Measurements from ENCODE around the gene GAPDHS.
A peak's percentile ranks its signal among the peaks of the same experiment; 100 is the strongest.

GAPDHS gene

GRCh38 chr19:35551091-35551810 is 18.0 kb downstream of the GAPDHS start:
- in situ Hi-C loops (cut with HindIII; ENCODE audit: low pct_ligation_motif_present, low pct_unique_long_range_greater_than_20kb, low sequenced_read_pairs) = no loop called here
- no peak for DNase-seq

- no peak for DNase-seq
- in situ Hi-C loops (cut with HindIII; ENCODE audit: low pct_ligation_motif_present, low pct_unique_long_range_greater_than_20kb, low sequenced_read_pairs) = no loop called here
These were observed 19.5 kb downstream of the GAPDHS start for GRCh38 chr19:35552534-35553384.

GRCh38 chr19:35553385-35554000 is 20.2 kb downstream of the GAPDHS start:
- DNase-seq = no peak
- in situ Hi-C loops (cut with HindIII; ENCODE audit: low pct_ligation_motif_present, low pct_unique_long_range_greater_than_20kb, low sequenced_read_pairs) = no loop called here

DNA sequence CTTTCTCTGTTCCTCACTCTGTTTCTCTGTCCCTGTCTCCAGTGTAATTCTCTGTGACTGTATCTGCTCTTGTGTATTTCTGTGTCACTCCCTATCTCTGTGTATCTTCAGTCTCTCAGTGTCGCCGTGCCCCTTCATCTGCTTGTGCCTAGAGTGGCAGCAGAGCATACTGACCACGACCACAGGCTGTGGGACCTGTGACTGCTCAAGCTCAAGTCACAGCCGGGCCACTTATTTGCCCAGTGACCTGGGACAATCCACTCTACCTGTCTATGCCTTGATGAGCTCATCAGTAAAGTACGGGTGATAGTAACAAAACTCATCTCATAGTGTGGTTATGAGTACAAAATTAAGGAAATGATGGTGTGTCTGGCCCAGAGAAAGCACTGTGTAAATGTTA is 20.8 kb downstream of the GAPDHS start:
- no peak for DNase-seq
- in situ Hi-C loops (cut with HindIII; ENCODE audit: low pct_ligation_motif_present, low pct_unique_long_range_greater_than_20kb, low sequenced_read_pairs) = no loop called here

- in situ Hi-C loops (cut with HindIII; ENCODE audit: low pct_ligation_motif_present, low pct_unique_long_range_greater_than_20kb, low sequenced_read_pairs) = no loop called here
- DNase-seq = peak; percentile 31
These were observed 22.2 kb downstream of the GAPDHS start for GRCh38 chr19:35555301-35556005.

DNA sequence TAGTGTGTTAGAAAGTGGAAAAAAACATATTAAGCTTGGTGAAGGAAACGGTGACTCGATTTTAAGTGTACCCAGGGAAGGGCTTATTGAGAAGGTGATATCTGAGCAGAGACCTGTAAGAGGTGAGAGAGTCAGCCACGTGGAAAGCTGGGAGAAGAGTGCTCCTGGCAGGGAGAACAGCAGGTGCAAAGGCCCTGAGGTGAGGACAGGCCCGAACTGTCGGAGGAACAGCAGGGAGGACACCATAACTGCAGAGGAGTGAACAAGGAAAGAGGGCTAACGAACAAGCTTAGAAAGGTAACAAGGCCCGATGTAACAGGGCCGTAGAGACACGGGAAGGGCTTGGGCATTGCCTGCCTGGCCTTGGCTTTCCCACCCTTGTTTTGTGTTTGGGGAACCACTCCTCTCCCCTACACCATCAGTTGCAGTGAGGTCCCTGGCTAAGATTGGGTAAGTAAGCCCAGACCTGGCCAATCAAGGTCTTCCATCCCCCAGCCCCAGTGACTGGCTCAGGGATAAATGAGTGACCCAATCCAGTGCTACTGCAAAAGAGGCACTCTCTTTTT is 22.9 kb downstream of the GAPDHS start:
- DNase-seq = no peak

DNA sequence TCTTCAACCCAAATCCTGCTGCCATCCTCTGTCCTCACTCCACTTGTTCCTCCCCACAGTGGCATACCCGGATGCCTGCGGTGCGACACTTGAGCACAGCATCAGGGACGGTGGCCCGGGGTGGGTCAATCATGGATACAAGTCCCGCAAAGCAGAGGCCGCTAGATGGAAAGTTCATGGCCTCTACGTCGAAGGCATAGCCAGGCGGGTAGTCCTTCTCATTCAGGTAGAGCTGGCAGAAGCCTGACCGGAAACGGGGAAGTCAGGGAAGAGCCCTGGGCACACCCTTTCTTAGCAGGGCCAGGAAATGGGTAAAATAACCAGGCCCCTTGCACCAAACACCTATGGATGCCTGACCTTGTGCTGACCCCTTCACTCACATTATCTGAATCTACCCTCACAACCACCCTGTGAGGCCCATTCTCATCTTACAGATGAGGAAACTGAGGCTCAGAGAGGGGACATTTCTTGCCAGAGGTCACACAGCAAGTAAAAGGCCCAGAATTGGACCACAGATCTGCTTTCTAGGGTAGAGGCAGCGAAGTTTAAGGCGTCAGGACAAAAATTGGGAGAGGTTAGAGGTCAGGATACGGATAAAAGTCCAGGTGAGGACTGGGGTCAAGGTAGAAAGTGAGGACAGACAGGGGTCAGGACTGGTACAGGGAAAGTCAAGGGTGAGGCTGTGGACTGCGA is 23.7 kb downstream of the GAPDHS start:
- in situ Hi-C loops (cut with HindIII; ENCODE audit: low pct_ligation_motif_present, low pct_unique_long_range_greater_than_20kb, low sequenced_read_pairs) = no loop called here
- DNase-seq = no peak

More for the DNA sequence above, 22.9 kb downstream of the GAPDHS start:
- in situ Hi-C loops (cut with HindIII; ENCODE audit: low pct_ligation_motif_present, low pct_unique_long_range_greater_than_20kb, low sequenced_read_pairs) = no loop called here

- DNase-seq = no peak
- in situ Hi-C loops (cut with HindIII; ENCODE audit: low pct_ligation_motif_present, low pct_unique_long_range_greater_than_20kb, low sequenced_read_pairs) = no loop called here
These were observed 24.5 kb downstream of the GAPDHS start for GRCh38 chr19:35557539-35558399.

DNA sequence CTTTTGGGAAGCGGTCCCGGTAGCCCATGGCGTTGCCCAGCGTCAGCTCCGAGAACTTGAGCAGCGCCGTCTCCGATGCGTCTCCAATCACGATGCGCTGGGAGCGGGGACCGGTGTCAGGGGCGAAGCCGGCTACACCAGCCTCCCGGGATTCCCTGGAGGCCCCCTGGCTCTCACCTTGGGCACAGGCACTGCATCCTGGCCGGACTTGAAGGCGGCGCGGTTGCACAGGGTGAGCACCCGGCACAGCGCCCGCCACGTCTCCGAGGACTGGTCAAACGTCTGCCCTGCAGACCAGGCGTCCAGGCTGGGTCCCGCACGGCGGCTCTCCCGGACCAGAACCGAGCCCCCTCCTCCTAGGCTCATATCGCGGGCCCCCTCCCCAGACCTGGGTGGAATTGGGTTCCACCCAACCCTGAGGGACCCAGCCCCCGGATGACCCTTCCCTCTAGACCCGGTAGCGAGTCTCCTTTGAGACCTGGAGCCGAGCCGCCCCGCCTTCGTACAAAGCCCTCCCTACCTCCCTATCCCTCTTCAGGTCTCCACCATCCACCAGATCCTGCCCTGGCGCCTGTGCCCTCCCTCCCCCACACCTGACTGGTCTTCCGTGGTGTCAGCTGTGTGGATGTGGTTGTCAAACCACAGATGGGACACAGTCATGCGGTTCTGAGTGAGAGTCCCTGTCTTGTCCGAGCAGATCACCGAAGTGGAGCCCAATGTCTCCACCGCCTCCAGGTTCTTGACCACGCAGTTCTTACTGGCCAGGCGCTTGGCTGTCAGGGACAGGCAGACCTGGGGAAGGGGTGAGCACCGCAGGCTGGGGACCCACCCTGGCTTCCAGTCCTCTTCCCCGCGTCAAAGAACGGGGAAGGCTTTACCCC is 25.4 kb downstream of the GAPDHS start:
- in situ Hi-C loops (cut with HindIII; ENCODE audit: low pct_ligation_motif_present, low pct_unique_long_range_greater_than_20kb, low sequenced_read_pairs) = no loop called here
- DNase-seq = no peak

DNA sequence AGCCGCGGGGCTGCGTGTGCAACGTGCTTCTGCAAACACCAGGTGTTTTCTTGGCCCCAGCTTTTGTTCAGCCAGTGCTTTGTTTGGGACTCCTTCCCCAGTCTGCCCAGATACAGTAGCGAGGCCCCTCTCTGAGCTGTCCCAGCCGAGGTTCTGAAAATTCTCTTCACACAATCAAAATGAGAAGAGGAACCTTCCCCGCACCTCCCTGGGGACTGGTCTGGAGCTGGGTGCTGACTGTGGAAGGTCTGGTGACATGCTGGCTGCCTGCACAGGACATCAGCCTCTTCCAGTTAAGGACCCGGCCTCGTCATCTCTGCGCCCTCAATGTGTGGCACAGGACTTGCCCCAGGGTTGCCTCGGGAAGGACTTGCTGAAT is 26.0 kb downstream of the GAPDHS start:
- no peak for DNase-seq
- in situ Hi-C loops (cut with HindIII; ENCODE audit: low pct_ligation_motif_present, low pct_unique_long_range_greater_than_20kb, low sequenced_read_pairs) = no loop called here

GRCh38 chr19:35559781-35560180 is 26.5 kb downstream of the GAPDHS start:
- DNase-seq = no peak
- in situ Hi-C loops (cut with HindIII; ENCODE audit: low pct_ligation_motif_present, low pct_unique_long_range_greater_than_20kb, low sequenced_read_pairs) = no loop called here

GRCh38 chr19:35560271-35560670 is 27.0 kb downstream of the GAPDHS start:
- in situ Hi-C loops (cut with HindIII; ENCODE audit: low pct_ligation_motif_present, low pct_unique_long_range_greater_than_20kb, low sequenced_read_pairs) = no loop called here
- DNase-seq = no peak

DNA sequence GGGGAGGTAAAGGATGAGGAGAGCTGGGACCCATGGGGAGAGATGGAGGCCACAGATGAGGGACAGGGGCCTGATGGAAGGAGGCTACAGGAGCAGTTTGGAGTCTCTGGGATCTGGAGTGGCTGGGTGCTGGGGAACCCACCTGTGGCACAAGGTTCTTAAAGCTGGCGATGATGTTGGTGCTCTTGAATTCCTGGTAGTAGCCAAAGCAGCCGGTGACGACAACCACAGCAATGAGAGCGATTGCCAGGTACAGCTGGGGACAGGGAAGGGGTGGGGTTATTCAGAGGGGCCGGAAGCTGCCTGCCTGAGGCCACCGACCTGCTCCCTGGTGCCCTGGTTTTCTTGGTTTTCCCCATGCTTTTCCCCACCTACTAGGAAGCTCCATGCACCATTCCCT is 27.4 kb downstream of the GAPDHS start:
- DNase-seq = no peak
- in situ Hi-C loops (cut with HindIII; ENCODE audit: low pct_ligation_motif_present, low pct_unique_long_range_greater_than_20kb, low sequenced_read_pairs) = no loop called here

GRCh38 chr19:35561436-35561835 is 28.2 kb downstream of the GAPDHS start:
- no peak for DNase-seq
- in situ Hi-C loops (cut with HindIII; ENCODE audit: low pct_ligation_motif_present, low pct_unique_long_range_greater_than_20kb, low sequenced_read_pairs) = no loop called here

GRCh38 chr19:35562336-35562735 is 29.1 kb downstream of the GAPDHS start:
- in situ Hi-C loops (cut with HindIII; ENCODE audit: low pct_ligation_motif_present, low pct_unique_long_range_greater_than_20kb, low sequenced_read_pairs) = no loop called here
- no peak for DNase-seq

- in situ Hi-C loops (cut with HindIII; ENCODE audit: low pct_ligation_motif_present, low pct_unique_long_range_greater_than_20kb, low sequenced_read_pairs) = no loop called here
- no peak for DNase-seq
These were observed 29.5 kb downstream of the GAPDHS start for GRCh38 chr19:35562776-35563175.
